ENCODE results near the gene PAK5. TPM values are rescaled to one million over a fixed set of nuclear protein-coding genes. Genes with fewer than 3 reads are reported as not detected.

Gene PAK5
- total RNA-seq, 1 donor from 2014 or later = 0.16 TPM

DNA sequence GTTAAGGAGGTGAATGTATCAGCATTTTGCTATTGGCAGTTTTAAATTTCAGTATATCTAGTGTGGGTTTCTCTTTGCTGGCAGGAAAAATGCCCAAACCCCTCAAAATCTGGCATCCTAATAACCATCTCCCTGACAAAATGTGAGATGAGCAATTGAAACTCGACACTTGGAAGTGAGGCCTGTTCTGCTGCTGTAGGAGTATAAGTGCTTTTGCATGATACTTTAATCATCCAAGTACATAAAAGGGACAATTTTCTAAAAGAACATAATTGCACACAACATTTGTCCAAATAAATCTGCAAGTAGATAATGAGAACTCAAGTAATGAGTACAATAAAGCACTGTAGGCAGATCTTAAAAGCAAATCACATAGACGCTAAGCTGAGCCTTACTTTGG is 288.0 kb downstream of the PAK5 start:
- Mint-ChIP-seq H3K4me3 (ENCODE audit: unreplicated experiment) (no peak overlapping the region), H3K9me3 (ENCODE audit: unreplicated experiment) (no peaks in the 10 kb centered on the region), H3K4me1 (ENCODE audit: low read depth, unreplicated experiment) (no peaks in the 10 kb centered on the region), H3K27me3 (ENCODE audit: low read depth, unreplicated experiment) (peaks cover 6% of the 10 kb centered on the region), H3K27ac (ENCODE audit: unreplicated experiment) (no peak overlapping the region), H3K36me3 (ENCODE audit: low read depth, unreplicated experiment) (no peaks in the 10 kb centered on the region)
- no peak for TF ChIP-seq EZH2 (IDR thresholded peaks at IDR 0.05; ENCODE audit: insufficient read depth, low read length)
- TF ChIP-seq, protein P1, sequence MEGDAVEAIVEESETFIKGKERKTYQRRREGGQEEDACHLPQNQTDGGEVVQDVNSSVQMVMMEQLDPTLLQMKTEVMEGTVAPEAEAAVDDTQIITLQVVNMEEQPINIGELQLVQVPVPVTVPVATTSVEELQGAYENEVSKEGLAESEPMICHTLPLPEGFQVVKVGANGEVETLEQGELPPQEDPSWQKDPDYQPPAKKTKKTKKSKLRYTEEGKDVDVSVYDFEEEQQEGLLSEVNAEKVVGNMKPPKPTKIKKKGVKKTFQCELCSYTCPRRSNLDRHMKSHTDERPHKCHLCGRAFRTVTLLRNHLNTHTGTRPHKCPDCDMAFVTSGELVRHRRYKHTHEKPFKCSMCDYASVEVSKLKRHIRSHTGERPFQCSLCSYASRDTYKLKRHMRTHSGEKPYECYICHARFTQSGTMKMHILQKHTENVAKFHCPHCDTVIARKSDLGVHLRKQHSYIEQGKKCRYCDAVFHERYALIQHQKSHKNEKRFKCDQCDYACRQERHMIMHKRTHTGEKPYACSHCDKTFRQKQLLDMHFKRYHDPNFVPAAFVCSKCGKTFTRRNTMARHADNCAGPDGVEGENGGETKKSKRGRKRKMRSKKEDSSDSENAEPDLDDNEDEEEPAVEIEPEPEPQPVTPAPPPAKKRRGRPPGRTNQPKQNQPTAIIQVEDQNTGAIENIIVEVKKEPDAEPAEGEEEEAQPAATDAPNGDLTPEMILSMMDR (IDR thresholded peaks at IDR 0.05; ENCODE audit: insufficient read depth, low read depth, low read length) = no peak
- Histone ChIP-seq H3K27me3 (ENCODE audit: insufficient read depth, low read length) (no peaks in the 10 kb centered on the region), H4K20me1 (ENCODE audit: insufficient read depth, low read length) (no peaks in the 10 kb centered on the region), H3K27ac (ENCODE audit: low read depth, low read length) (no peak overlapping the region), H3K79me2 (ENCODE audit: insufficient read depth, low read length) (no peaks in the 10 kb centered on the region), H3K9ac (ENCODE audit: low read length) (no peak overlapping the region), H2AFZ (ENCODE audit: low read depth, low read length) (no peak overlapping the region), H3K4me1 (ENCODE audit: insufficient read depth, low read length) (no peaks in the 10 kb centered on the region), H3K36me3 (ENCODE audit: insufficient read depth, low read length) (no peaks in the 10 kb centered on the region), H3K9me3 (ENCODE audit: insufficient read depth, low read depth, low read length) (no peaks in the 10 kb centered on the region), H3K4me2 (ENCODE audit: low read length) (no peak overlapping the region), H3K4me3 (ENCODE audit: insufficient read depth, low read depth, low read length) (no peak overlapping the region)
- FAIRE-seq = no peak
- DNase-seq (ENCODE audit: low read depth) = no peak

DNA sequence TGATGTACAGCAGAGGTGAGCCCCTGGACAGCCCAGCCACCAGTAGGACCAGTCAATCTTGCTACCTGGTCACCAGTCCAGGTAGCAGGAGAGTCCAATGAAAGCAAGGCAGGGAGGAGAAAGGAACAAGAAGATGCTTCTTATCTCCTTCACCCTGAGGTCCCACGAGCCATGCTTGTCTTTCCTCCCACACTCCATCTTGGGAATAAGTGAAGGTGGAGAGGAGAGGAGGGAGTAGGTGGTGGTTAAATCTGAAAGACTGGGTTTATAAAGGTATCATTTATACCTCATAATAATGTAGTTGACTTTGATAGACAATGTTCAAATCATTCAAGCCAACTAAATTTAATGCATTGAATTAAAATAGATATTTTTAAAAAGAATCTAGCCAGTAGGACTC is 288.6 kb downstream of the PAK5 start:
- Histone ChIP-seq H4K20me1 (ENCODE audit: insufficient read depth, low read length) (no peaks in the 10 kb centered on the region), H3K9ac (ENCODE audit: low read length) (no peak overlapping the region), H3K27ac (ENCODE audit: low read depth, low read length) (no peak overlapping the region), H3K4me1 (ENCODE audit: insufficient read depth, low read length) (no peaks in the 10 kb centered on the region), H3K79me2 (ENCODE audit: insufficient read depth, low read length) (no peaks in the 10 kb centered on the region), H3K36me3 (ENCODE audit: insufficient read depth, low read length) (no peaks in the 10 kb centered on the region), H3K4me3 (ENCODE audit: insufficient read depth, low read depth, low read length) (no peak overlapping the region), H3K9me3 (ENCODE audit: insufficient read depth, low read depth, low read length) (no peaks in the 10 kb centered on the region), H3K4me2 (ENCODE audit: low read length) (no peak overlapping the region), H2AFZ (ENCODE audit: low read depth, low read length) (no peak overlapping the region), H3K27me3 (ENCODE audit: insufficient read depth, low read length) (no peaks in the 10 kb centered on the region)
- H3K4me3 Mint-ChIP-seq (ENCODE audit: unreplicated experiment) = no peak overlapping the region
- no peaks in the 10 kb centered on the region for H3K9me3 Mint-ChIP-seq (ENCODE audit: unreplicated experiment)
- no peaks in the 10 kb centered on the region for H3K36me3 Mint-ChIP-seq (ENCODE audit: low read depth, unreplicated experiment)
- H3K27me3 Mint-ChIP-seq (ENCODE audit: low read depth, unreplicated experiment) = peaks cover 6% of the 10 kb centered on the region
- no peak for FAIRE-seq
- H3K27ac Mint-ChIP-seq (ENCODE audit: unreplicated experiment) = no peak overlapping the region
- no peak for DNase-seq (ENCODE audit: low read depth)
- TF ChIP-seq EZH2 (IDR thresholded peaks at IDR 0.05; ENCODE audit: insufficient read depth, low read length) = no peak
- H3K4me1 Mint-ChIP-seq (ENCODE audit: low read depth, unreplicated experiment) = no peaks in the 10 kb centered on the region

DNA sequence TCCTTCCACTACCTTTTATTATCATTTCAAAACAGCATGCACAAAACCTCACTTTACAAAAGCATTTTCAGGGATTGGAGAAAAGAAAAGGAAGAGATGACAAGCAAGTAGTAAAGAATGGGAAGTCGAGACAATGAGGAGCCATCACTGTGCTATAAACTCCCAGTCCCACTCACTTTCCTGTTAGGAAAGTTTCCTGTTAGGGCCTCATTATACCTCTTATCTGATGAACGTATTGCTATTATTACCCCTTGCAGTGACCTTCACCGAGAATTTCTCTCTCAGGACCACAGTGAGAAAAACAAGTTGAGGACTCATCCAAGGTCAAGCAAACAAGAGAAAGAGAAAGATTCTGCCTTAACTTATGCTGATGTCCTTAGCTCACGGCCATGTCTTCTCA is 295.7 kb downstream of the PAK5 start:
- TF ChIP-seq EZH2 (IDR thresholded peaks at IDR 0.05; ENCODE audit: insufficient read depth, low read length) = no peak
- TF ChIP-seq, protein P1 (IDR thresholded peaks at IDR 0.05; ENCODE audit: insufficient read depth, low read depth, low read length) = no peak
- no peak overlapping the region for H3K4me2 ChIP-seq (ENCODE audit: low read length)

More for the DNA sequence above, 295.7 kb downstream of the PAK5 start:
- Histone ChIP-seq H3K27me3 (ENCODE audit: insufficient read depth, low read length) (no peaks in the 10 kb centered on the region), H2AFZ (ENCODE audit: low read depth, low read length) (no peak overlapping the region), H3K79me2 (ENCODE audit: insufficient read depth, low read length) (no peaks in the 10 kb centered on the region), H3K36me3 (ENCODE audit: insufficient read depth, low read length) (no peaks in the 10 kb centered on the region), H4K20me1 (ENCODE audit: insufficient read depth, low read length) (no peaks in the 10 kb centered on the region), H3K9ac (ENCODE audit: low read length) (no peak overlapping the region), H3K9me3 (ENCODE audit: insufficient read depth, low read depth, low read length) (no peaks in the 10 kb centered on the region), H3K4me1 (ENCODE audit: insufficient read depth, low read length) (no peaks in the 10 kb centered on the region), H3K27ac (ENCODE audit: low read depth, low read length) (no peak overlapping the region), H3K4me3 (ENCODE audit: insufficient read depth, low read depth, low read length) (no peak overlapping the region)
- no peaks in the 10 kb centered on the region for H3K4me1 Mint-ChIP-seq (ENCODE audit: low read depth, unreplicated experiment)
- H3K36me3 Mint-ChIP-seq (ENCODE audit: low read depth, unreplicated experiment) = no peaks in the 10 kb centered on the region
- H3K27ac Mint-ChIP-seq (ENCODE audit: unreplicated experiment) = no peak overlapping the region
- DNase-seq (ENCODE audit: low read depth) = no peak
- peaks cover 9% of the 10 kb centered on the region for H3K27me3 Mint-ChIP-seq (ENCODE audit: low read depth, unreplicated experiment)
- FAIRE-seq = no peak
- H3K4me3 Mint-ChIP-seq (ENCODE audit: unreplicated experiment) = no peak overlapping the region
- peaks cover 5% of the 10 kb centered on the region for H3K9me3 Mint-ChIP-seq (ENCODE audit: unreplicated experiment)
